ENCODE results near the gene SIGLEC1. TPM values are rescaled to one million over a fixed set of nuclear protein-coding genes. Genes with fewer than 3 reads are reported as not detected.

Gene SIGLEC1
- total RNA-seq, 1 experiment from 2014 or later, result not detected

- no peak overlapping the region for H3K4me3 Mint-ChIP-seq (ENCODE audit: unreplicated experiment)
- H3K4me3 ChIP-seq (ENCODE audit: low read depth, low read length), result no peak overlapping the region
- no peaks in the 10 kb centered on the region for H3K4me1 Mint-ChIP-seq (ENCODE audit: low read depth, unreplicated experiment)
- ChIA-PET POLR2A (interaction anchor here (1.0 kb wide), 1 partner anchor 14 kb away, joined by 9 read pairs; the partner anchor contains the start of gene ADISSP), CTCF (interaction anchor here (0.7 to 1.4 kb wide), 5 partner anchors 14 to 28 kb away, joined by 3 to 9 read pairs (median 5); partner anchors contain the start of genes ADISSP and SPEF1)
- H3K27ac Mint-ChIP-seq (ENCODE audit: unreplicated experiment), result no peak overlapping the region
- H3K9me3 ChIP-seq, result no peaks in the 10 kb centered on the region
- TF ChIP-seq, protein P1, sequence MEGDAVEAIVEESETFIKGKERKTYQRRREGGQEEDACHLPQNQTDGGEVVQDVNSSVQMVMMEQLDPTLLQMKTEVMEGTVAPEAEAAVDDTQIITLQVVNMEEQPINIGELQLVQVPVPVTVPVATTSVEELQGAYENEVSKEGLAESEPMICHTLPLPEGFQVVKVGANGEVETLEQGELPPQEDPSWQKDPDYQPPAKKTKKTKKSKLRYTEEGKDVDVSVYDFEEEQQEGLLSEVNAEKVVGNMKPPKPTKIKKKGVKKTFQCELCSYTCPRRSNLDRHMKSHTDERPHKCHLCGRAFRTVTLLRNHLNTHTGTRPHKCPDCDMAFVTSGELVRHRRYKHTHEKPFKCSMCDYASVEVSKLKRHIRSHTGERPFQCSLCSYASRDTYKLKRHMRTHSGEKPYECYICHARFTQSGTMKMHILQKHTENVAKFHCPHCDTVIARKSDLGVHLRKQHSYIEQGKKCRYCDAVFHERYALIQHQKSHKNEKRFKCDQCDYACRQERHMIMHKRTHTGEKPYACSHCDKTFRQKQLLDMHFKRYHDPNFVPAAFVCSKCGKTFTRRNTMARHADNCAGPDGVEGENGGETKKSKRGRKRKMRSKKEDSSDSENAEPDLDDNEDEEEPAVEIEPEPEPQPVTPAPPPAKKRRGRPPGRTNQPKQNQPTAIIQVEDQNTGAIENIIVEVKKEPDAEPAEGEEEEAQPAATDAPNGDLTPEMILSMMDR (IDR thresholded peaks at IDR 0.05; ENCODE audit: insufficient read depth in 1 of 2, low read depth in 1 of 2, low read length in 1 of 2, severe bottlenecking in 1 of 2, unreplicated experiment in 1 of 2), result no peak
- no peaks in the 10 kb centered on the region for H3K4me1 ChIP-seq
- no peaks in the 10 kb centered on the region for H3K9me3 Mint-ChIP-seq (ENCODE audit: unreplicated experiment)
- TSS peak; percentile 57 for BruUV-seq (replicated peaks)
- H3K36me3 ChIP-seq (ENCODE audit: control insufficient read depth, insufficient read depth, low read length), result 0 out of 2 replicates have a peak, but pooled peaks cover 1% of the 10 kb centered on the region
- no peaks in the 10 kb centered on the region for H3K27me3 ChIP-seq (replicated peaks; ENCODE audit: control insufficient read depth, insufficient read depth, low read length)
- intact Hi-C loops (cut with micrococcal nuclease; ENCODE audit: unreplicated experiment), result loop anchor here (2.0 kb wide), 1 partner anchor 15 kb away; no protein-coding TSS in a partner anchor
- peaks cover 24% of the 10 kb centered on the region for H3K36me3 Mint-ChIP-seq (ENCODE audit: insufficient read depth, unreplicated experiment)
- no peak for DNase-seq
- no peaks in the 10 kb centered on the region for H3K27me3 Mint-ChIP-seq (ENCODE audit: insufficient read depth, unreplicated experiment)
Observed at GRCh38 chr20:3753501-3754275, 41.3 kb upstream of the SIGLEC1 start.

DNA sequence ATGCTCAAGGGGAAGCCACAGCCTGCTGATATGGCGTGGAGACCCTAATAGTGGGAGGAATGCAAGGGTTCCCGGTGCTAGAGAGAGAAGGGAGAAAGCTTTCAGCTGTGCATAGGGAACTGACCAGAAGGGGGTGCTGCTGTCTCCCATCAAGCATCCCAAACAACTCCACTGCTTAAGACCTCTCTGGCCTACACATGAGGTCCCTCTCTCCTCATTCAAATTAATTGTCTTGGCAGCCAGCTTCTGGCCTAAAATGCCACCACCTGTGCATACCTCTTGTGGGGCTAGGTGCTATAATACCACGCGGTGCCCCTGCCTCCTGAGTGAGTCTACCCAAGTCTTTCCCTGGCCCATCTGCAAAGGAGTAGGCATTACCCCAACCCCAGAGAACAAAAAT, 40.7 kb upstream of the SIGLEC1 start:
- H3K4me3 Mint-ChIP-seq (ENCODE audit: unreplicated experiment), result no peak overlapping the region
- no TSS peak for BruUV-seq (replicated peaks)
- no peaks in the 10 kb centered on the region for H3K4me1 Mint-ChIP-seq (ENCODE audit: low read depth, unreplicated experiment)
- POLR2A ChIA-PET, result no interaction called here
- peak in 1 of 2 experiments; percentile 56 for DNase-seq
- H3K9me3 ChIP-seq, result no peaks in the 10 kb centered on the region
- H3K27me3 ChIP-seq (replicated peaks; ENCODE audit: control insufficient read depth, insufficient read depth, low read length), result no peaks in the 10 kb centered on the region
- intact Hi-C loops (cut with micrococcal nuclease; ENCODE audit: unreplicated experiment), result loop anchor here (2.0 kb wide), 1 partner anchor 16 kb away; no protein-coding TSS in a partner anchor
- H3K36me3 Mint-ChIP-seq (ENCODE audit: insufficient read depth, unreplicated experiment), result peaks cover 22% of the 10 kb centered on the region
- CTCF ChIA-PET, result interaction anchor here (0.7 to 1.4 kb wide), 4 partner anchors 14 to 28 kb away, joined by 4 to 9 read pairs (median 6); partner anchors contain the start of genes ADISSP and SPEF1
- TF ChIP-seq, protein P1 (IDR thresholded peaks at IDR 0.05; ENCODE audit: insufficient read depth in 1 of 2, low read depth in 1 of 2, low read length in 1 of 2, severe bottlenecking in 1 of 2, unreplicated experiment in 1 of 2), result peak; percentile 59 to 60
- no peaks in the 10 kb centered on the region for H3K4me1 ChIP-seq
- H3K4me3 ChIP-seq (ENCODE audit: low read depth, low read length), result no peak overlapping the region
- no peaks in the 10 kb centered on the region for H3K27me3 Mint-ChIP-seq (ENCODE audit: insufficient read depth, unreplicated experiment)
- H3K36me3 ChIP-seq (ENCODE audit: control insufficient read depth, insufficient read depth, low read length), result 0 out of 2 replicates have a peak, but pooled peaks cover 1% of the 10 kb centered on the region
- H3K9me3 Mint-ChIP-seq (ENCODE audit: unreplicated experiment), result no peaks in the 10 kb centered on the region
- H3K27ac Mint-ChIP-seq (ENCODE audit: unreplicated experiment), result no peak overlapping the region

- DNase-seq, result no peak
- Histone ChIP-seq H3K9me3 (no peaks in the 10 kb centered on the region), H3K4me1 (no peaks in the 10 kb centered on the region), H3K4me3 (ENCODE audit: low read depth, low read length) (no peak overlapping the region), H3K36me3 (ENCODE audit: control insufficient read depth, insufficient read depth, low read length) (0 out of 2 replicates have a peak, but pooled peaks cover 1% of the 10 kb centered on the region), H3K27me3 (replicated peaks; ENCODE audit: control insufficient read depth, insufficient read depth, low read length) (no peaks in the 10 kb centered on the region)
- Mint-ChIP-seq H3K4me1 (ENCODE audit: low read depth, unreplicated experiment) (no peaks in the 10 kb centered on the region), H3K27ac (ENCODE audit: unreplicated experiment) (no peak overlapping the region), H3K4me3 (ENCODE audit: unreplicated experiment) (no peak overlapping the region), H3K9me3 (ENCODE audit: unreplicated experiment) (no peaks in the 10 kb centered on the region), H3K36me3 (ENCODE audit: insufficient read depth, unreplicated experiment) (peaks cover 19% of the 10 kb centered on the region), H3K27me3 (ENCODE audit: insufficient read depth, unreplicated experiment) (no peaks in the 10 kb centered on the region)
- intact Hi-C loops (cut with micrococcal nuclease; ENCODE audit: unreplicated experiment), result loop anchor here (2.0 kb wide), 1 partner anchor 16 kb away; no protein-coding TSS in a partner anchor
- BruUV-seq (replicated peaks), result no TSS peak
- CTCF ChIA-PET, result interaction anchor here (1.0 to 1.4 kb wide), 3 partner anchors 15 to 26 kb away, joined by 5 to 9 read pairs (median 7); partner anchors contain the start of gene ADISSP
- POLR2A ChIA-PET, result no interaction called here
- TF ChIP-seq, protein P1 (IDR thresholded peaks at IDR 0.05; ENCODE audit: insufficient read depth in 1 of 2, low read depth in 1 of 2, low read length in 1 of 2, severe bottlenecking in 1 of 2, unreplicated experiment in 1 of 2), result no peak
Observed at GRCh38 chr20:3752386-3752759, 40.0 kb upstream of the SIGLEC1 start.

Measured in Caco-2 (cell line).